Chondrocyte (in vitro differentiated cells): Measurements from ENCODE around the gene CPT2. TPM values are rescaled to one million over a fixed set of nuclear protein-coding genes. Genes with fewer than 3 reads are reported as not detected.

Experiments
- DNase-seq: peaks from one replicate; pipeline ENCODE4 v3.0.0; 2021; ENCODE audit warnings: mixed read lengths, low spot score
- H3K27ac Mint-ChIP-seq: one replicate; pipeline ENCODE4 v1.8.0; 2021; ENCODE audit warnings: mild to moderate bottlenecking, moderate library complexity, mixed read lengths; ENCODE audit not compliant: unreplicated experiment
- H3K27me3 Mint-ChIP-seq: 2 replicates; pipeline ENCODE4 v1.8.0; 2021; ENCODE audit warnings: low read depth, mixed read lengths
- H3K36me3 Mint-ChIP-seq: 2 replicates; pipeline ENCODE4 v1.8.0; 2021; ENCODE audit warnings: low read depth, mixed read lengths
- H3K4me1 Mint-ChIP-seq: 2 replicates; pipeline ENCODE4 v1.8.0; 2021; ENCODE audit warnings: low read depth, mild to moderate bottlenecking, mixed read lengths
- H3K4me3 Mint-ChIP-seq: one replicate; pipeline ENCODE4 v1.8.0; 2021; ENCODE audit warnings: mild to moderate bottlenecking, moderate library complexity, mixed read lengths; ENCODE audit not compliant: unreplicated experiment
- H3K9me3 Mint-ChIP-seq: 2 replicates; pipeline ENCODE4 v1.8.0; 2021; ENCODE audit warnings: low read depth, mixed read lengths
- CTCF ChIP-seq: fragments of 200-600 bp; sonication (generic); IDR thresholded peaks from 2 replicates; pipeline ENCODE4 v1.5.0; 2021; ENCODE audit warnings: antibody characterized with exemption, mild to moderate bottlenecking, moderate library complexity
- total RNA-seq: library from RNA; stranded (reverse); gene quantifications from 3 replicates; pipeline ENCODE4 v1.2.1, GENCODE V29; 2021

CPT2 gene
- total RNA-seq, 1 donor from 2014 or later, result 11.0 TPM

GRCh38 chr1:53206735-53207379 is 10.2 kb downstream of the CPT2 start:
- Mint-ChIP-seq H3K36me3 (peaks cover 46% of the 10 kb centered on the region), H3K9me3 (no peaks in the 10 kb centered on the region), H3K4me1 (no peaks in the 10 kb centered on the region), H3K4me3 (no peak overlapping the region), H3K27ac (no peak overlapping the region), H3K27me3 (no peaks in the 10 kb centered on the region)
- no peak for DNase-seq
- no peak for TF ChIP-seq CTCF

- H3K27ac Mint-ChIP-seq, result no peak overlapping the region
- H3K4me3 Mint-ChIP-seq, result no peak overlapping the region
- no peaks in the 10 kb centered on the region for H3K4me1 Mint-ChIP-seq
- no peak for TF ChIP-seq CTCF
- H3K36me3 Mint-ChIP-seq, result peaks cover 45% of the 10 kb centered on the region
- no peaks in the 10 kb centered on the region for H3K27me3 Mint-ChIP-seq
- H3K9me3 Mint-ChIP-seq, result no peaks in the 10 kb centered on the region
- no peak for DNase-seq
Observed at GRCh38 chr1:53207726-53208125, 11.1 kb downstream of the CPT2 start.

- Mint-ChIP-seq H3K27me3 (no peaks in the 10 kb centered on the region), H3K27ac (no peak overlapping the region), H3K4me1 (no peaks in the 10 kb centered on the region), H3K9me3 (no peaks in the 10 kb centered on the region), H3K36me3 (peaks cover 29% of the 10 kb centered on the region), H3K4me3 (no peak overlapping the region)
- no peak for DNase-seq
- no peak for TF ChIP-seq CTCF
Observed at GRCh38 chr1:53210352-53210751, 13.7 kb downstream of the CPT2 start.

- no peaks in the 10 kb centered on the region for H3K4me1 Mint-ChIP-seq
- H3K4me3 Mint-ChIP-seq, result no peak overlapping the region
- H3K27me3 Mint-ChIP-seq, result no peaks in the 10 kb centered on the region
- no peaks in the 10 kb centered on the region for H3K9me3 Mint-ChIP-seq
- no peak overlapping the region for H3K27ac Mint-ChIP-seq
- no peak for DNase-seq
- TF ChIP-seq CTCF, result no peak
- peaks cover 29% of the 10 kb centered on the region for H3K36me3 Mint-ChIP-seq
Observed at GRCh38 chr1:53210954-53211353, 14.3 kb downstream of the CPT2 start.

- DNase-seq, result no peak
- Mint-ChIP-seq H3K27me3 (no peaks in the 10 kb centered on the region), H3K4me1 (peaks cover 7% of the 10 kb centered on the region), H3K9me3 (no peaks in the 10 kb centered on the region), H3K36me3 (peaks cover 19% of the 10 kb centered on the region), H3K27ac (no peak overlapping the region), H3K4me3 (no peak overlapping the region)
- no peak for TF ChIP-seq CTCF
Observed at GRCh38 chr1:53214376-53214940, 17.8 kb downstream of the CPT2 start.
